C4-2B (cell line): Measurements from ENCODE around the gene CNTD1.

Source experiments
- H3K27ac ChIP-seq: fragments of 450-650 bp; 2 replicates; pipeline ENCODE4 v1.5.1; 2017
- CTCF ChIP-seq: fragments of 450-650 bp; conservative IDR thresholded peaks from 2 replicates; pipeline ENCODE4 v1.5.1; 2017; ENCODE audit warnings: mild to moderate bottlenecking
- ZFX ChIP-seq: fragments of 450-650 bp; IDR thresholded peaks from 2 replicates; pipeline ENCODE4 v1.6.1; 2017

Gene CNTD1

GRCh38 chr17:42798011-42798382 lies 664 bp upstream of the CNTD1 start:
- peak overlapping the region; percentile 61 for H3K27ac ChIP-seq
- no peak for TF ChIP-seq CTCF
- no peak for TF ChIP-seq ZFX

GRCh38 chr17:42803074-42803883 lies 4.6 kb downstream of the CNTD1 start:
- peak overlapping the region; percentile 57 for H3K27ac ChIP-seq
- TF ChIP-seq ZFX: no peak
- TF ChIP-seq CTCF: no peak

- H3K27ac ChIP-seq: peak overlapping the region; percentile 57
- TF ChIP-seq ZFX (no peak), CTCF (no peak)
Observed at GRCh38 chr17:42804918-42805367, 6.3 kb downstream of the CNTD1 start.

- TF ChIP-seq CTCF (no peak), ZFX (no peak)
Observed at GRCh38 chr17:42806249-42806648, 7.6 kb downstream of the CNTD1 start.

GRCh38 chr17:42809250-42809649 lies 10.6 kb downstream of the CNTD1 start:
- no peak overlapping the region for H3K27ac ChIP-seq
- TF ChIP-seq CTCF (no peak), ZFX (no peak)

More at GRCh38 chr17:42806249-42806648, 7.6 kb downstream of the CNTD1 start:
- H3K27ac ChIP-seq: peak overlapping the region; percentile 46

GRCh38 chr17:42814633-42815399 lies 16.2 kb downstream of the CNTD1 start:
- TF ChIP-seq CTCF (no peak), ZFX (no peak)
- H3K27ac ChIP-seq: no peak overlapping the region

GRCh38 chr17:42817866-42818265 lies 19.2 kb downstream of the CNTD1 start:
- TF ChIP-seq CTCF (no peak), ZFX (no peak)
- H3K27ac ChIP-seq: no peak overlapping the region
